Measurements from ENCODE around the gene PNRC1.
"Not testable (repeated sequence)": the region's sequence is repeated elsewhere in the genome, so short reads cannot be mapped to it uniquely, and the experiment has no call there.

The PNRC1 gene

GRCh38 chr6:89034586-89035251 lies 45.8 kb upstream of the PNRC1 start:
- Histone ChIP-seq H2AFZ (ENCODE audit: low read depth, low read length) (no peak overlapping the region), H3K4me2 (ENCODE audit: insufficient read depth, low read length) (no peak overlapping the region), H4K20me1 (ENCODE audit: insufficient read depth, low read length) (no peaks in the 10 kb centered on the region), H3K9me3 (ENCODE audit: insufficient read depth, low read length, severe bottlenecking) (peaks cover 8% of the 10 kb centered on the region), H3K27me3 (ENCODE audit: insufficient read depth, low read length, poor library complexity) (no peaks in the 10 kb centered on the region), H3K4me1 (ENCODE audit: insufficient read depth, low read length) (no peaks in the 10 kb centered on the region), H3K79me2 (ENCODE audit: insufficient read depth, low read length) (no peaks in the 10 kb centered on the region), H3K4me3 (ENCODE audit: low read depth in 1 of 2, low read length in 2 of 2) (no peak overlapping the region), H3K27ac (ENCODE audit: low read length) (no peak overlapping the region), H3K9ac (ENCODE audit: low read depth, low read length) (no peak overlapping the region), H3K36me3 (ENCODE audit: insufficient read depth, low read length) (no peaks in the 10 kb centered on the region)
- TF ChIP-seq EZH2 (IDR thresholded peaks at IDR 0.05; ENCODE audit: borderline replicate concordance, low read depth, low read length, severe bottlenecking) = no peak
- TF ChIP-seq CTCF (IDR thresholded peaks at IDR 0.05; ENCODE audit: borderline replicate concordance, extremely low read depth, low read length, poor library complexity, severe bottlenecking) = no peak
- ATAC-seq (ENCODE audit: insufficient read depth, low read depth) (no peak), DNase-seq (no peak)

GRCh38 chr6:89035252-89036101 lies 45.1 kb upstream of the PNRC1 start:
- no peak for ATAC-seq (ENCODE audit: insufficient read depth, low read depth)

GRCh38 chr6:89037141-89037900 lies 43.2 kb upstream of the PNRC1 start:
- Histone ChIP-seq H3K27ac (ENCODE audit: low read length) (no peak overlapping the region), H3K4me2 (ENCODE audit: insufficient read depth, low read length) (no peak overlapping the region), H3K79me2 (ENCODE audit: insufficient read depth, low read length) (no peaks in the 10 kb centered on the region), H2AFZ (ENCODE audit: low read depth, low read length) (no peak overlapping the region), H3K4me3 (ENCODE audit: low read depth in 1 of 2, low read length in 2 of 2) (no peak overlapping the region), H3K27me3 (ENCODE audit: insufficient read depth, low read length, poor library complexity) (no peaks in the 10 kb centered on the region), H3K36me3 (ENCODE audit: insufficient read depth, low read length) (no peaks in the 10 kb centered on the region), H3K4me1 (ENCODE audit: insufficient read depth, low read length) (no peaks in the 10 kb centered on the region), H4K20me1 (ENCODE audit: insufficient read depth, low read length) (no peaks in the 10 kb centered on the region), H3K9ac (ENCODE audit: low read depth, low read length) (no peak overlapping the region), H3K9me3 (ENCODE audit: insufficient read depth, low read length, severe bottlenecking) (peaks cover 8% of the 10 kb centered on the region)
- no peak for ATAC-seq (ENCODE audit: insufficient read depth, low read depth)
- DNase-seq = no peak
- TF ChIP-seq CTCF (IDR thresholded peaks at IDR 0.05; ENCODE audit: borderline replicate concordance, extremely low read depth, low read length, poor library complexity, severe bottlenecking) (no peak), EZH2 (IDR thresholded peaks at IDR 0.05; ENCODE audit: borderline replicate concordance, low read depth, low read length, severe bottlenecking) (no peak)

More at GRCh38 chr6:89035252-89036101, 45.1 kb upstream of the PNRC1 start:
- no peaks in the 10 kb centered on the region for H3K36me3 ChIP-seq (ENCODE audit: insufficient read depth, low read length)
- no peaks in the 10 kb centered on the region for H3K27me3 ChIP-seq (ENCODE audit: insufficient read depth, low read length, poor library complexity)
- no peaks in the 10 kb centered on the region for H3K4me1 ChIP-seq (ENCODE audit: insufficient read depth, low read length)
- H3K79me2 ChIP-seq (ENCODE audit: insufficient read depth, low read length) = no peaks in the 10 kb centered on the region
- no peak overlapping the region for H3K4me3 ChIP-seq (ENCODE audit: low read depth in 1 of 2, low read length in 2 of 2)
- H3K27ac ChIP-seq (ENCODE audit: low read length) = no peak overlapping the region
- H3K4me2 ChIP-seq (ENCODE audit: insufficient read depth, low read length) = no peak overlapping the region
- peaks cover 8% of the 10 kb centered on the region for H3K9me3 ChIP-seq (ENCODE audit: insufficient read depth, low read length, severe bottlenecking)
- H3K9ac ChIP-seq (ENCODE audit: low read depth, low read length) = no peak overlapping the region
- H4K20me1 ChIP-seq (ENCODE audit: insufficient read depth, low read length) = no peaks in the 10 kb centered on the region
- DNase-seq = no peak
- no peak overlapping the region for H2AFZ ChIP-seq (ENCODE audit: low read depth, low read length)
- TF ChIP-seq EZH2 (IDR thresholded peaks at IDR 0.05; ENCODE audit: borderline replicate concordance, low read depth, low read length, severe bottlenecking) (no peak), CTCF (IDR thresholded peaks at IDR 0.05; ENCODE audit: borderline replicate concordance, extremely low read depth, low read length, poor library complexity, severe bottlenecking) (no peak)

GRCh38 chr6:89037901-89038293 lies 42.7 kb upstream of the PNRC1 start:
- H3K36me3 ChIP-seq (ENCODE audit: insufficient read depth, low read length); ATAC-seq (ENCODE audit: insufficient read depth, low read depth); H2AFZ ChIP-seq (ENCODE audit: low read depth, low read length); H3K27me3 ChIP-seq (ENCODE audit: insufficient read depth, low read length, poor library complexity); H3K4me2 ChIP-seq (ENCODE audit: insufficient read depth, low read length); H3K4me3 ChIP-seq (ENCODE audit: low read depth in 1 of 2, low read length in 2 of 2); H4K20me1 ChIP-seq (ENCODE audit: insufficient read depth, low read length); H3K4me1 ChIP-seq (ENCODE audit: insufficient read depth, low read length); H3K79me2 ChIP-seq (ENCODE audit: insufficient read depth, low read length); DNase-seq; H3K27ac ChIP-seq (ENCODE audit: low read length); H3K9me3 ChIP-seq (ENCODE audit: insufficient read depth, low read length, severe bottlenecking); H3K9ac ChIP-seq (ENCODE audit: low read depth, low read length): not testable (repeated sequence)

All from DND-41 (cell line).